Measurements from ENCODE around the gene IGFBPL1. TPM values are rescaled to one million over a fixed set of nuclear protein-coding genes. Genes with fewer than 3 reads are reported as not detected.

IGFBPL1 gene
- total and polyA plus RNA-seq, 2 donors (not counting 1 experiment from before 2014, with no cell fraction given), result not detected

GRCh38 chr9:38424918-38425317, 664 bp upstream of the IGFBPL1 start:
- no peaks in the 10 kb centered on the region for H3K9me3 Mint-ChIP-seq (ENCODE audit: insufficient read depth)
- H3K4me1 Mint-ChIP-seq, result peaks cover 3% of the 10 kb centered on the region
- no peak for ATAC-seq (ENCODE audit: low read depth)
- no peaks in the 10 kb centered on the region for H3K36me3 ChIP-seq (replicated peaks in 1 of 2; ENCODE audit: control extremely low read depth in 1 of 2, control insufficient read depth in 1 of 2, extremely low read depth in 1 of 2, insufficient read depth in 2 of 2, low read length in 1 of 2)
- no peak overlapping the region for H2AFZ ChIP-seq (ENCODE audit: insufficient read depth, low read depth, low read length, poor library complexity, severe bottlenecking)
- H3K9me3 ChIP-seq (ENCODE audit: control extremely low read depth in 1 of 3, control insufficient read depth in 2 of 3, insufficient read depth in 1 of 3, low read length in 2 of 3), result peaks cover 0 to 3% (median 0%) of the 10 kb centered on the region in 3 donors
- no peak overlapping the region for H3K4me2 ChIP-seq (replicated peaks; ENCODE audit: low read depth, low read length, poor library complexity, severe bottlenecking)
- 100% methylated on average over 1 of the region's 4 CpGs for WGBS (ENCODE audit: insufficient coverage)
- no peak overlapping the region for H3K27ac ChIP-seq (ENCODE audit: low read length in 2 of 2)
- ChIA-PET CTCF (no interaction called here), POLR2A (no interaction called here)
- peaks cover 0 to 32% (median 6%) of the 10 kb centered on the region in 4 experiments for H3K27me3 ChIP-seq (replicated peaks in 1 of 4; ENCODE audit: control extremely low read depth in 1 of 4, control insufficient read depth in 3 of 4, insufficient read depth in 4 of 4, low read length in 3 of 4)
- peak overlapping the region; percentile 4 for H3K4me3 Mint-ChIP-seq
- peaks cover 65% of the 10 kb centered on the region for H3K27me3 Mint-ChIP-seq
- H3K9ac ChIP-seq (ENCODE audit: low read length), result no peak overlapping the region
- H3K27ac Mint-ChIP-seq, result no peak overlapping the region
- no peaks in the 10 kb centered on the region for H3K4me1 ChIP-seq (ENCODE audit: control insufficient read depth in 2 of 2, insufficient read depth in 2 of 2, low read length in 2 of 2)
- no peak for DNase-seq
- no peak overlapping the region for H3K4me3 ChIP-seq (ENCODE audit: control extremely low read depth in 1 of 5, extremely low read depth in 1 of 5, insufficient read depth in 1 of 5, low read depth in 2 of 5, low read length in 4 of 5)
- no peaks in the 10 kb centered on the region for H3K79me2 ChIP-seq (ENCODE audit: control insufficient read depth, insufficient read depth, low read length)
- H4K20me1 ChIP-seq (ENCODE audit: control insufficient read depth, insufficient read depth, low read length, poor library complexity, severe bottlenecking), result no peaks in the 10 kb centered on the region
- no peak for TF ChIP-seq EZH2 (IDR thresholded peaks at IDR 0.05; ENCODE audit: borderline replicate concordance, insufficient read depth, low read depth, low read length, poor library complexity, severe bottlenecking)
- intact Hi-C loops (cut with micrococcal nuclease), result no loop called here

GRCh38 chr9:38423273-38423972, 831 bp downstream of the IGFBPL1 start:
- no peaks in the 10 kb centered on the region for H4K20me1 ChIP-seq (ENCODE audit: control insufficient read depth, insufficient read depth, low read length, poor library complexity, severe bottlenecking)
- POLR2A ChIA-PET, result no interaction called here
- CTCF ChIA-PET, result no interaction called here
- H3K9me3 Mint-ChIP-seq (ENCODE audit: insufficient read depth), result no peaks in the 10 kb centered on the region
- H3K4me2 ChIP-seq (replicated peaks; ENCODE audit: low read depth, low read length, poor library complexity, severe bottlenecking), result peak overlapping the region; percentile 5
- TF ChIP-seq, protein P1, sequence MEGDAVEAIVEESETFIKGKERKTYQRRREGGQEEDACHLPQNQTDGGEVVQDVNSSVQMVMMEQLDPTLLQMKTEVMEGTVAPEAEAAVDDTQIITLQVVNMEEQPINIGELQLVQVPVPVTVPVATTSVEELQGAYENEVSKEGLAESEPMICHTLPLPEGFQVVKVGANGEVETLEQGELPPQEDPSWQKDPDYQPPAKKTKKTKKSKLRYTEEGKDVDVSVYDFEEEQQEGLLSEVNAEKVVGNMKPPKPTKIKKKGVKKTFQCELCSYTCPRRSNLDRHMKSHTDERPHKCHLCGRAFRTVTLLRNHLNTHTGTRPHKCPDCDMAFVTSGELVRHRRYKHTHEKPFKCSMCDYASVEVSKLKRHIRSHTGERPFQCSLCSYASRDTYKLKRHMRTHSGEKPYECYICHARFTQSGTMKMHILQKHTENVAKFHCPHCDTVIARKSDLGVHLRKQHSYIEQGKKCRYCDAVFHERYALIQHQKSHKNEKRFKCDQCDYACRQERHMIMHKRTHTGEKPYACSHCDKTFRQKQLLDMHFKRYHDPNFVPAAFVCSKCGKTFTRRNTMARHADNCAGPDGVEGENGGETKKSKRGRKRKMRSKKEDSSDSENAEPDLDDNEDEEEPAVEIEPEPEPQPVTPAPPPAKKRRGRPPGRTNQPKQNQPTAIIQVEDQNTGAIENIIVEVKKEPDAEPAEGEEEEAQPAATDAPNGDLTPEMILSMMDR (IDR thresholded peaks at IDR 0.05), result no peak
- TF ChIP-seq EZH2 (IDR thresholded peaks at IDR 0.05; ENCODE audit: borderline replicate concordance, insufficient read depth, low read depth, low read length, poor library complexity, severe bottlenecking), result no peak
- H3K4me1 Mint-ChIP-seq, result peaks cover 3% of the 10 kb centered on the region
- intact Hi-C loops (cut with micrococcal nuclease), result no loop called here
- ATAC-seq (ENCODE audit: low read depth) (no peak), DNase-seq (no peak)
- H3K27ac Mint-ChIP-seq, result no peak overlapping the region
- H3K9me3 ChIP-seq (ENCODE audit: control extremely low read depth in 1 of 3, control insufficient read depth in 2 of 3, insufficient read depth in 1 of 3, low read length in 2 of 3), result peaks cover 0 to 3% (median 0%) of the 10 kb centered on the region in 3 donors
- H3K27ac ChIP-seq (ENCODE audit: low read length in 2 of 2), result no peak overlapping the region
- H3K4me1 ChIP-seq (ENCODE audit: control insufficient read depth in 2 of 2, insufficient read depth in 2 of 2, low read length in 2 of 2), result no peaks in the 10 kb centered on the region
- H3K9ac ChIP-seq (ENCODE audit: low read length), result no peak overlapping the region
- H3K27me3 ChIP-seq (replicated peaks in 1 of 4; ENCODE audit: control extremely low read depth in 1 of 4, control insufficient read depth in 3 of 4, insufficient read depth in 4 of 4, low read length in 3 of 4), result peaks cover 0 to 34% (median 6%) of the 10 kb centered on the region in 4 experiments
- H2AFZ ChIP-seq (ENCODE audit: insufficient read depth, low read depth, low read length, poor library complexity, severe bottlenecking), result no peak overlapping the region
- peaks cover 76% of the 10 kb centered on the region for H3K27me3 Mint-ChIP-seq
- WGBS (ENCODE audit: insufficient coverage), result 40% methylated on average over 14 of the region's 15 CpGs
- no peaks in the 10 kb centered on the region for H3K79me2 ChIP-seq (ENCODE audit: control insufficient read depth, insufficient read depth, low read length)
- H3K4me3 Mint-ChIP-seq, result no peak overlapping the region
- no peaks in the 10 kb centered on the region for H3K36me3 ChIP-seq (replicated peaks in 1 of 2; ENCODE audit: control extremely low read depth in 1 of 2, control insufficient read depth in 1 of 2, extremely low read depth in 1 of 2, insufficient read depth in 2 of 2, low read length in 1 of 2)
- H3K4me3 ChIP-seq (ENCODE audit: control extremely low read depth in 1 of 5, extremely low read depth in 1 of 5, insufficient read depth in 1 of 5, low read depth in 2 of 5, low read length in 4 of 5), result no peak overlapping the region

Data from B cell (primary cell).